Endothelial cell of umbilical vein (primary cell): Measurements from ENCODE around the gene ZDHHC14. TPM values are rescaled to one million over a fixed set of nuclear protein-coding genes. Genes with fewer than 3 reads are reported as not detected.

Experiments used
- BruUV-seq: library from RNA; stranded (reverse); fragments of 400-500 nt; replicated peaks from 2 replicates; lab custom pipeline; 2021; lab: Mats Ljungman, UMichigan
- CTCF ChIA-PET: fragments of 300-600, 350-600 bp; sonication (Branson Sonifier 250); formaldehyde crosslinking; loops from one replicate; lab custom pipeline; 2021; ENCODE audit warnings: antibody characterized with exemption, inconsistent platforms; lab: Charles Lee
- POLR2A ChIA-PET: fragments of 300-600, 350-600 bp; sonication (Branson Sonifier 250); formaldehyde crosslinking; loops from one replicate; lab custom pipeline; 2021; ENCODE audit warnings: antibody characterized with exemption, inconsistent platforms; lab: Charles Lee
- DNase-seq: peaks from one replicate; pipeline ENCODE4 v3.0.0-alpha.2; 2011; ENCODE audit warnings: low read depth, low spot score
- FAIRE-seq: peaks from 2 replicates; lab custom pipeline; 2011; peaks lifted over from hg19 to GRCh38; lab: Jason Lieb, UNC
- H2AFZ ChIP-seq: 2 replicates; pipeline ENCODE4 v1.6.0; 2012; ENCODE audit warnings: low read depth, low read length, control low read depth, inconsistent platforms
- H3K27ac ChIP-seq: 2 replicates; pipeline ENCODE4 v1.5.1; 2011; ENCODE audit warnings: low read depth, mild to moderate bottlenecking, control low read depth, low read length, moderate library complexity; ENCODE audit not compliant: insufficient read depth
- H3K27me3 ChIP-seq, 2 experiments: 2 replicates each; pipeline versions ENCODE4 v1.6.0 to v1.6.1; 2011; ENCODE audit warnings: low read length in 2 of 2, mixed read lengths in 1 of 2; ENCODE audit not compliant: control insufficient read depth in 2 of 2, insufficient read depth in 2 of 2
- H3K36me3 ChIP-seq, 2 experiments: 2 replicates in 1 of 2; 3 replicates in 1 of 2; pipeline ENCODE4 v1.5.1; 2011; ENCODE audit warnings: low read length in 2 of 2, mild to moderate bottlenecking in 1 of 2, moderate library complexity in 1 of 2; ENCODE audit not compliant: control insufficient read depth in 2 of 2, insufficient read depth in 2 of 2; ENCODE audit errors: extremely low read depth in 1 of 2
- H3K4me1 ChIP-seq: 3 replicates; pipeline ENCODE4 v1.5.1; 2011; ENCODE audit warnings: mild to moderate bottlenecking, low read length; ENCODE audit not compliant: control insufficient read depth, insufficient read depth; ENCODE audit errors: extremely low read depth
- H3K4me2 ChIP-seq: 2 replicates; pipeline ENCODE4 v1.6.1; 2011; ENCODE audit warnings: low read length, control low read depth, mixed read lengths; ENCODE audit not compliant: insufficient read depth
- H3K4me3 ChIP-seq, 3 experiments: fragments of 200-600 bp in 1 of 3; sonication (generic), shearing (Covaris generic) in 1 of 3; replicated peaks in 1 of 3; 2 replicates each; pipeline ENCODE4 v1.5.1; 2011 to 2016; ENCODE audit warnings: control low read depth in 3 of 3, low read length in 3 of 3, mild to moderate bottlenecking in 2 of 3, inconsistent platforms in 1 of 3, low read depth in 1 of 3, moderate library complexity in 1 of 3; ENCODE audit not compliant: insufficient read depth in 1 of 3
- H3K79me2 ChIP-seq: 2 replicates; pipeline ENCODE4 v1.6.0; 2012; ENCODE audit warnings: low read length, inconsistent platforms; ENCODE audit not compliant: control insufficient read depth, insufficient read depth
- H3K9ac ChIP-seq: replicated peaks from 2 replicates; pipeline ENCODE3; 2011; ENCODE audit warnings: low read length, control low read depth; ENCODE audit not compliant: insufficient read depth; ENCODE audit errors: extremely low read depth
- H3K9me1 ChIP-seq: replicated peaks from 3 replicates; pipeline ENCODE4 v1.6.0; 2011; ENCODE audit warnings: mild to moderate bottlenecking, low read length; ENCODE audit not compliant: control insufficient read depth, insufficient read depth; ENCODE audit errors: extremely low read depth
- H3K9me3 ChIP-seq: replicated peaks from 2 replicates; pipeline ENCODE4 v1.5.1; 2012; ENCODE audit warnings: low read length, inconsistent platforms; ENCODE audit not compliant: control insufficient read depth, insufficient read depth
- H4K20me1 ChIP-seq: replicated peaks from 2 replicates; pipeline ENCODE3; 2011; ENCODE audit warnings: mild to moderate bottlenecking, low read length; ENCODE audit not compliant: control insufficient read depth, insufficient read depth; ENCODE audit errors: extremely low read depth
- CTCF ChIP-seq, 2 donors: IDR thresholded peaks; 1 replicate in 1 of 2; 2 replicates in 1 of 2; pipeline ENCODE4 v1.5.1; 2011; ENCODE audit warnings: low read length in 2 of 2, mild to moderate bottlenecking in 2 of 2, moderate library complexity in 2 of 2, control low read depth in 1 of 2, inconsistent platforms in 1 of 2, low read depth in 1 of 2; ENCODE audit not compliant: insufficient read depth in 1 of 2; ENCODE audit errors: extremely low read depth in 1 of 2
- EZH2 ChIP-seq: IDR thresholded peaks from 2 replicates; pipeline ENCODE4 v1.6.1; 2012; ENCODE audit warnings: borderline replicate concordance, low read depth, mild to moderate bottlenecking, moderate library complexity, low read length, inconsistent platforms; ENCODE audit not compliant: severe bottlenecking
- FOS ChIP-seq: IDR thresholded peaks from 2 replicates; pipeline ENCODE4 v1.6.1; 2011; ENCODE audit warnings: mild to moderate bottlenecking, low read length, moderate library complexity, borderline replicate concordance; ENCODE audit not compliant: insufficient read depth
- GATA2 ChIP-seq: IDR thresholded peaks from 2 replicates; pipeline ENCODE4 v1.7.0; 2011; ENCODE audit warnings: low read depth, mild to moderate bottlenecking, moderate library complexity, mixed read lengths, low read length; ENCODE audit not compliant: insufficient read length, insufficient read depth
- JUN ChIP-seq: IDR thresholded peaks from 2 replicates; pipeline ENCODE4 v1.6.1; 2011; ENCODE audit warnings: borderline replicate concordance, low read depth; ENCODE audit not compliant: insufficient read length, insufficient read depth
- MYC ChIP-seq: IDR thresholded peaks from one replicate; pipeline ENCODE4 v1.6.1; 2011; ENCODE audit warnings: mild to moderate bottlenecking, low read depth, low read length
- POLR2A ChIP-seq: IDR thresholded peaks from 2 replicates; pipeline ENCODE4 v1.6.1; 2012; ENCODE audit warnings: low read depth, mild to moderate bottlenecking, control low read depth, low read length
- POLR2AphosphoS5 ChIP-seq: IDR thresholded peaks from 2 replicates; pipeline ENCODE4 v1.6.1; 2012; ENCODE audit warnings: low read depth, mild to moderate bottlenecking, control low read depth, low read length, moderate library complexity; ENCODE audit not compliant: insufficient read depth
- dilution Hi-C: fragments of 300-500 bp; cut with MboI; formaldehyde crosslinking; loops from one replicate; pipeline ENCODE4 v1.15.0; 2019; ENCODE audit warnings: low sequenced_read_pairs; ENCODE audit not compliant: extremely low pct_ligation_motif_present
- intact Hi-C: fragments of 100-400 bp; cut with micrococcal nuclease; formaldehyde crosslinking; loops from one replicate; pipeline ENCODE4 v1.10.0; 2022
- polyA plus RNA-seq, 4 experiments: library from polyadenylated mRNA; depleted of rRNA in 3 of 4; stranded (reverse) in 3 of 4; unstranded in 1 of 4; fragments of >200 nt; gene quantifications; 2 replicates each; pipeline versions ENCODE4 v1.2.1 to v1.2.3, GENCODE V29; 2011 to 2012; ENCODE audit warnings: missing spikeins in 1 of 4
- total RNA-seq: library from RNA; stranded (reverse); gene quantifications from 2 replicates; pipeline ENCODE4 v1.2.3, GENCODE V29; 2021
- TF ChIP-seq, protein P1 (sequence below): IDR thresholded peaks from 2 replicates; pipeline ENCODE4 v1.6.1; 2011; ENCODE audit not compliant: insufficient read depth, insufficient read length

The ZDHHC14 gene
- total and polyA plus RNA-seq, 2 donors (not counting 3 experiments of a cell fraction or from before 2014, with no cell fraction given) = 23.0 to 25.6 TPM

DNA sequence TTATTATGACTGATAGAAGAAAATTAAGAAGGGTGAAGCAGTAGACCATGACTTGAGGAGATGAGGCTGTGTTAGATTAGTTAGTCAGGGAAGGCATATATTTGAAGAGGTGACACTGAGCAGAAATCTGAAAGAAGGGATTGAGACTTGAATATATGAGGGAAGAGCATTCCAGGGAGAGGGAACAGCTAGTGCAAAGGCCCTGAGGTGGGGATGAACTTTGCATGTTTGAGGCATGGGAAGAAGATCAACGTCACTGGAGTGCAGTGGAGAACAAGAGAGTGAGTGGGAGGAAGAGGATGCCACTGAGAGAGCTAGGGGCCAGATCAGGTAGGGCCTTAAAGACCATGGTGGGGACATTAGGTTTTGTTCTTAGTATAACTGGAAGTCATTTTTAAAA, 119.0 kb downstream of the ZDHHC14 start:
- Histone ChIP-seq H4K20me1 (no peaks in the 10 kb centered on the region), H2AFZ (no peak overlapping the region), H3K36me3 (no peaks in the 10 kb centered on the region), H3K4me2 (no peak overlapping the region), H3K79me2 (no peaks in the 10 kb centered on the region), H3K9me3 (no peaks in the 10 kb centered on the region), H3K27ac (peak overlapping the region; percentile 62), H3K4me1 (peaks cover 35% of the 10 kb centered on the region), H3K9me1 (no peaks in the 10 kb centered on the region), H3K27me3 (no peaks in the 10 kb centered on the region), H3K4me3 (no peak overlapping the region), H3K9ac (no peak overlapping the region)
- intact Hi-C loops = loop anchor here (2.0 kb wide), 1 partner anchor 79 kb away; no protein-coding TSS in a partner anchor
- TF ChIP-seq GATA2 (no peak), JUN (no peak), POLR2A (no peak), FOS (no peak), POLR2AphosphoS5 (no peak), EZH2 (no peak), MYC (no peak), CTCF (IDR thresholded peaks at IDR 0.05; ENCODE audit: extremely low read depth in 1 of 2, insufficient read depth in 1 of 2, low read depth in 1 of 2, low read length in 2 of 2) (no peak)
- TF ChIP-seq, protein P1, sequence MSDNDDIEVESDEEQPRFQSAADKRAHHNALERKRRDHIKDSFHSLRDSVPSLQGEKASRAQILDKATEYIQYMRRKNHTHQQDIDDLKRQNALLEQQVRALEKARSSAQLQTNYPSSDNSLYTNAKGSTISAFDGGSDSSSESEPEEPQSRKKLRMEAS = no peak
- FAIRE-seq (no peak), DNase-seq (no peak)
- ChIA-PET POLR2A (no interaction called here), CTCF (interaction anchor here (0.5 to 0.8 kb wide), 2 partner anchors 15 to 19 kb away, joined by 3 read pairs; no protein-coding TSS in a partner anchor)
- dilution Hi-C loops = no loop called here
- BruUV-seq = no TSS peak
